Suprapubic skin (tissue), 4 donors: ENCODE results near the gene VWF.

ENCODE experiments used
- CTCF ChIP-seq, 2 donors: fragments of 200-600 bp in 1 of 2; fragments of 450-650 bp in 1 of 2; sonication (generic) in 1 of 2; IDR thresholded peaks; one replicate each; pipeline ENCODE4 v1.5.1; 2016 to 2019; ENCODE audit warnings: antibody characterized with exemption in 2 of 2, mild to moderate bottlenecking in 1 of 2, moderate library complexity in 1 of 2
- EP300 ChIP-seq: sonication (generic); formaldehyde crosslinking; IDR thresholded peaks from one replicate; pipeline ENCODE4 v1.6.1; 2017; ENCODE audit warnings: antibody characterized with exemption
- POLR2A ChIP-seq, 2 donors: fragments of 450-650 bp; IDR thresholded peaks; one replicate each; pipeline ENCODE4 v1.6.1; 2017; ENCODE audit warnings: antibody characterized with exemption in 2 of 2, mild to moderate bottlenecking in 2 of 2, moderate library complexity in 2 of 2
- POLR2AphosphoS5 ChIP-seq, 3 donors: sonication (generic); formaldehyde crosslinking; IDR thresholded peaks; one replicate each; pipeline ENCODE4 v1.6.1; 2017; ENCODE audit warnings: antibody characterized with exemption in 3 of 3

GRCh38 chr12:5976196-5976595 is 148.3 kb downstream of the VWF start:
- TF ChIP-seq CTCF (IDR thresholded peaks at IDR 0.05) (no peak), POLR2A (IDR thresholded peaks at IDR 0.05) (no peak), POLR2AphosphoS5 (IDR thresholded peaks at IDR 0.05) (no peak), EP300 (no peak)
